ENCODE measurements around the gene UBA6. TPM values are rescaled to one million over a fixed set of nuclear protein-coding genes. Genes with fewer than 3 reads are reported as not detected.

Gene UBA6
- total and polyA plus RNA-seq, 2 donors (not counting 1 experiment from before 2014, with no cell fraction given): 22.8 to 64.0 TPM

DNA sequence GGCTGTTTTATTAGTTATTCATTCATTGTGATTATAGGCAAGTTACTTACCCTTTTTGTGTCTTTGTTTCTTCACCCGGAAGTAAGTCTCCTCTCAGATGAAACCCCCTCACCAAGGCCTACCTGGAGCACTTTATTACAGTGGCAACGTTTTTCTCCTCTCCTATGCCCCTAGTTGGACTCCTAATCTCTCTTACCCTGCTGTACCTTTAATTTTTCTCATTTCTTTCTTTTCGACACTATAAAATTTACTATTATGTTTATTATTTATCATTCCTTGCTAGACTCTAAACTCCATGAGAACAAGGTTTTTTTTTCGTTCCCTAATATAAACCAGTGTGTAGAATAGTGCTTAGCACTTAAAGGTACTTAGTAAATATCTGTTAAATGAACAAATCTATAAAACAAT, 124.9 kb downstream of the UBA6 start:
- Mint-ChIP-seq H3K9me3 (ENCODE audit: insufficient read depth) (no peaks in the 10 kb centered on the region), H3K27ac (peak overlapping the region; percentile 69), H3K4me1 (peaks cover 72% of the 10 kb centered on the region), H3K4me3 (peak overlapping the region; percentile 55), H3K27me3 (no peaks in the 10 kb centered on the region)
- ChIA-PET POLR2A (interaction anchor here (0.9 kb wide), 1 partner anchor 24 kb away, joined by 3 read pairs; no protein-coding TSS in a partner anchor), CTCF (interaction anchor here (1.4 kb wide), 1 partner anchor 26 kb away, joined by 5 read pairs; no protein-coding TSS in a partner anchor)
- H3K79me2 ChIP-seq (ENCODE audit: control insufficient read depth, insufficient read depth, low read length): peaks cover 59% of the 10 kb centered on the region
- intact Hi-C loops (cut with micrococcal nuclease): no loop called here
- peak overlapping the region; percentile 53 for H3K9ac ChIP-seq (ENCODE audit: low read length)
- H2AFZ ChIP-seq (ENCODE audit: insufficient read depth, low read depth, low read length, poor library complexity, severe bottlenecking): peak overlapping the region; percentile 55
- H3K4me1 ChIP-seq (ENCODE audit: control insufficient read depth in 2 of 2, insufficient read depth in 2 of 2, low read length in 2 of 2): peaks cover 56 to 74% of the 10 kb centered on the region in 2 donors
- no peak for DNase-seq
- no peak for TF ChIP-seq CTCF (IDR thresholded peaks at IDR 0.05)
- no peak for TF ChIP-seq EZH2 (IDR thresholded peaks at IDR 0.05; ENCODE audit: borderline replicate concordance, insufficient read depth, low read depth, low read length, poor library complexity, severe bottlenecking)
- no peaks in the 10 kb centered on the region for H3K9me3 ChIP-seq (ENCODE audit: control extremely low read depth in 1 of 3, control insufficient read depth in 2 of 3, insufficient read depth in 1 of 3, low read length in 2 of 3)
- no peak for ATAC-seq (ENCODE audit: low read depth)
- H4K20me1 ChIP-seq (ENCODE audit: control insufficient read depth, insufficient read depth, low read length, poor library complexity, severe bottlenecking): no peaks in the 10 kb centered on the region
- H3K36me3 ChIP-seq (replicated peaks in 1 of 2; ENCODE audit: control extremely low read depth in 1 of 2, control insufficient read depth in 1 of 2, extremely low read depth in 1 of 2, insufficient read depth in 2 of 2, low read length in 1 of 2): peaks cover 18 to 52% of the 10 kb centered on the region in 2 experiments
- H3K4me3 ChIP-seq (ENCODE audit: control extremely low read depth in 1 of 5, extremely low read depth in 1 of 5, insufficient read depth in 1 of 5, low read depth in 2 of 5, low read length in 4 of 5): peak overlapping the region in 1 of 5 experiments; percentile 56
- H3K27me3 ChIP-seq (replicated peaks in 1 of 4; ENCODE audit: control extremely low read depth in 1 of 4, control insufficient read depth in 3 of 4, insufficient read depth in 4 of 4, low read length in 3 of 4): no peaks in the 10 kb centered on the region
- peak overlapping the region; percentile 74 for H3K4me2 ChIP-seq (replicated peaks; ENCODE audit: low read depth, low read length, poor library complexity, severe bottlenecking)
- WGBS (ENCODE audit: insufficient coverage): 62% methylated on average over 2 of the region's 4 CpGs
- peak overlapping the region; percentile 76 to 92 for H3K27ac ChIP-seq (ENCODE audit: low read length in 2 of 2)
